Liver (tissue), 3 donors: Measurements from ENCODE around the gene UBE3D.

ENCODE experiments used
- CTCF ChIP-seq: fragments of 150-350 bp; IDR thresholded peaks from 2 replicates; pipeline ENCODE4 v1.5.1; 2017; ENCODE audit warnings: improper control_type of control experiment, low read depth, low read length; ENCODE audit not compliant: missing input control
- EGR1 ChIP-seq, 2 donors: IDR thresholded peaks; 2 replicates each; pipeline ENCODE4 v1.6.1; 2016 to 2018; ENCODE audit warnings: antibody characterized with exemption in 2 of 2, low read depth in 2 of 2
- FOXA1 ChIP-seq: IDR thresholded peaks from 2 replicates; pipeline ENCODE4 v1.6.1; 2016; ENCODE audit warnings: antibody characterized with exemption
- GABPA ChIP-seq, 2 donors: IDR thresholded peaks in 1 of 2; conservative IDR thresholded peaks in 1 of 2; 2 replicates each; pipeline ENCODE4 v1.6.1; 2016; ENCODE audit warnings: antibody characterized with exemption in 2 of 2, mild to moderate bottlenecking in 1 of 2, moderate library complexity in 1 of 2
- JUND ChIP-seq, 2 donors: IDR thresholded peaks; 2 replicates each; pipeline ENCODE4 v1.6.1; 2016; ENCODE audit warnings: antibody characterized with exemption in 2 of 2
- RAD21 ChIP-seq, 2 donors: IDR thresholded peaks; 2 replicates each; pipeline ENCODE4 v1.6.1; 2016; ENCODE audit warnings: antibody characterized with exemption in 2 of 2, mild to moderate bottlenecking in 2 of 2
- REST ChIP-seq: IDR thresholded peaks from 2 replicates; pipeline ENCODE4 v1.6.1; 2016; ENCODE audit warnings: antibody characterized with exemption, mild to moderate bottlenecking
- TAF1 ChIP-seq: conservative IDR thresholded peaks from 2 replicates; pipeline ENCODE4 v1.6.1; 2016; ENCODE audit warnings: antibody characterized with exemption, mild to moderate bottlenecking
- TF ChIP-seq, protein P1 (sequence below): IDR thresholded peaks from 2 replicates; pipeline ENCODE4 v1.6.1; 2016; ENCODE audit warnings: antibody characterized with exemption
- donor health status: healthy.
- donor health status: healthy.

GRCh38 chr6:82866446-82866845, 199.2 kb downstream of the UBE3D start:
- TF ChIP-seq TAF1 = no peak
- no peak for TF ChIP-seq CTCF
- TF ChIP-seq, protein P1, sequence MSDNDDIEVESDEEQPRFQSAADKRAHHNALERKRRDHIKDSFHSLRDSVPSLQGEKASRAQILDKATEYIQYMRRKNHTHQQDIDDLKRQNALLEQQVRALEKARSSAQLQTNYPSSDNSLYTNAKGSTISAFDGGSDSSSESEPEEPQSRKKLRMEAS = no peak
- no peak for TF ChIP-seq RAD21 (IDR thresholded peaks at IDR 0.05)
- no peak for TF ChIP-seq REST
- TF ChIP-seq JUND (IDR thresholded peaks at IDR 0.05) = no peak
- no peak for TF ChIP-seq GABPA (IDR thresholded peaks at IDR 0.05 in 1 of 2, conservative IDR thresholded peaks at IDR 0.05 in 1 of 2)
- TF ChIP-seq EGR1 (IDR thresholded peaks at IDR 0.05; ENCODE audit: low read depth in 2 of 2) = no peak
- no peak for TF ChIP-seq FOXA1
